Psoas muscle (tissue), 8 donors: Measurements from ENCODE around the gene LLGL1. TPM values are rescaled to one million over a fixed set of nuclear protein-coding genes. Genes with fewer than 3 reads are reported as not detected.

Experiments used
- ATAC-seq, 4 donors: fragments of 200-7000 bp; cut with Tn5 transposase; one replicate each; pipeline ENCODE4 v1.9.1; 2020; ENCODE audit warnings: moderate library complexity in 3 of 4, mild to moderate bottlenecking in 2 of 4
- DNase-seq, 2 donors: peaks; one replicate each; pipeline ENCODE4 v3.0.0-alpha.2; 2020
- H3K27ac ChIP-seq: fragments of 200-600 bp; one replicate; pipeline ENCODE4 v1.8.0; 2022
- H3K27me3 ChIP-seq, 3 donors: fragments of 200-600 bp in 1 of 3; one replicate each; pipeline versions ENCODE4 v1.6.1 to v1.8.0; 2013 to 2022; ENCODE audit warnings: low read length in 2 of 3, mild to moderate bottlenecking in 2 of 3, moderate library complexity in 1 of 3; ENCODE audit not compliant: insufficient read depth in 3 of 3
- H3K36me3 ChIP-seq, 2 donors: fragments of 200-600 bp in 1 of 2; one replicate each; pipeline versions ENCODE4 v1.6.1 to v1.8.0; 2013 to 2022; ENCODE audit warnings: low read depth in 1 of 2, mild to moderate bottlenecking in 1 of 2, moderate library complexity in 1 of 2; ENCODE audit not compliant: insufficient read depth in 1 of 2
- H3K4me1 ChIP-seq: fragments of 200-600 bp; one replicate; pipeline ENCODE4 v1.8.0; 2022
- H3K4me3 ChIP-seq: fragments of 200-600 bp; one replicate; pipeline ENCODE4 v1.8.0; 2022; ENCODE audit warnings: mild to moderate bottlenecking
- H3K9me3 ChIP-seq: fragments of 200-600 bp; one replicate; pipeline ENCODE4 v1.8.0; 2022
- WGBS, 3 donors: extraction: QIAGEN DNeasy Blood & Tissue Kit; methylation state at CpG; one replicate each; pipeline versions ENCODE4 v1.1.6 to v1.1.7; 2013; 5-methylcytosine and 5-hydroxymethylcytosine counted together
- intact Hi-C, 2 donors: fragments of 100-400 bp; cut with DNase I; formaldehyde crosslinking; loops; one replicate each; pipeline versions ENCODE4 v1.11.0 to v1.14.2; 2022
- polyA plus RNA-seq, 3 donors: library from polyadenylated mRNA; stranded (reverse); fragments of 200-250 nt; gene quantifications; one replicate each; pipeline ENCODE4 v1.2.3, GENCODE V29; 2013
- total RNA-seq, 4 donors: library from RNA; stranded (reverse); fragmentation: NEBNext Ultra II Directional in 2 of 4; extraction: Animal tissue kit (Norgen Biotek cat#: 25700) in 2 of 4; gene quantifications; one replicate each; pipeline versions ENCODE4 v1.2.1 to v1.2.4, GENCODE V29; 2021 to 2023
- TF ChIP-seq, protein P1 (sequence below): fragments of 200-600 bp; IDR thresholded peaks from one replicate; pipeline ENCODE4 v1.8.0; 2022; ENCODE audit warnings: antibody characterized with exemption
- donor health status: healthy with polysubstance abuse.
- donor health status: DM: no; HTN: no; CAD: no; lungs with moderate emphysema.
- donor health status: Bipolar disorder and iron deficiency.
- donor health status: healthy.
- donor health status: DM: yes; HTN: yes; CAD: no.
- donor health status: DM: no; HTN: no; CAD: no.
- donor health status: DM: no; HTN: no; CAD: no.
- donor health status: DM: yes; HTN: yes; CAD: no.

The LLGL1 gene
- total and polyA plus RNA-seq, 7 donors, result 5.1 to 9.5 (median 8.2) TPM

DNA sequence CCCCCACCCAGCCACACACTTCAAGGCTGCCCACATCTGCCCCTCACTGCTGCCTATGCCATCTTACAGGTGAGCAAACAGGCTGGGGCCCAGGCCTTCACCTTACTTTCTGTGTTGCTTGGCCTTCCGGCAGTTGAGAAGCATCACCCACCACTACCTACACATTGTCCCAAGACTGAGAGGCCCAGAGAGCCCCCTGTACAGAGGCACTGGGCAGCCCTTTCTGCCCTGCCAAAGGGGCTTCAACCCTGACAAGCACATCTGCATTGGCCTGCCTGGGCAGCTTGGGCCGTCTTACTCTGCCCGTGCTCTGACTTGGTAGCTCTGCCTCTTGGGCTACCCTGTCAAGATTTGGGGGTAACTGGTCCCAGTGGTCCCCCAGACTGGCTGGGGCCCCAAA, 36.2 kb downstream of the LLGL1 start:
- intact Hi-C loops, result no loop called here
- peak overlapping the region; percentile 98 for H3K4me3 ChIP-seq
- no peak for DNase-seq
- H3K4me1 ChIP-seq, result peaks cover 56% of the 10 kb centered on the region
- WGBS, 3 donors, result 57 to 84% (median 60%) methylated on average over 3 of the region's 3 CpGs
- H3K9me3 ChIP-seq, result no peaks in the 10 kb centered on the region
- H3K36me3 ChIP-seq, result peaks cover 6 to 41% of the 10 kb centered on the region in 2 donors
- H3K27me3 ChIP-seq, result no peaks in the 10 kb centered on the region
- TF ChIP-seq, protein P1, sequence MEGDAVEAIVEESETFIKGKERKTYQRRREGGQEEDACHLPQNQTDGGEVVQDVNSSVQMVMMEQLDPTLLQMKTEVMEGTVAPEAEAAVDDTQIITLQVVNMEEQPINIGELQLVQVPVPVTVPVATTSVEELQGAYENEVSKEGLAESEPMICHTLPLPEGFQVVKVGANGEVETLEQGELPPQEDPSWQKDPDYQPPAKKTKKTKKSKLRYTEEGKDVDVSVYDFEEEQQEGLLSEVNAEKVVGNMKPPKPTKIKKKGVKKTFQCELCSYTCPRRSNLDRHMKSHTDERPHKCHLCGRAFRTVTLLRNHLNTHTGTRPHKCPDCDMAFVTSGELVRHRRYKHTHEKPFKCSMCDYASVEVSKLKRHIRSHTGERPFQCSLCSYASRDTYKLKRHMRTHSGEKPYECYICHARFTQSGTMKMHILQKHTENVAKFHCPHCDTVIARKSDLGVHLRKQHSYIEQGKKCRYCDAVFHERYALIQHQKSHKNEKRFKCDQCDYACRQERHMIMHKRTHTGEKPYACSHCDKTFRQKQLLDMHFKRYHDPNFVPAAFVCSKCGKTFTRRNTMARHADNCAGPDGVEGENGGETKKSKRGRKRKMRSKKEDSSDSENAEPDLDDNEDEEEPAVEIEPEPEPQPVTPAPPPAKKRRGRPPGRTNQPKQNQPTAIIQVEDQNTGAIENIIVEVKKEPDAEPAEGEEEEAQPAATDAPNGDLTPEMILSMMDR, result no peak
- no peak for ATAC-seq
- H3K27ac ChIP-seq, result peak overlapping the region; percentile 100

DNA sequence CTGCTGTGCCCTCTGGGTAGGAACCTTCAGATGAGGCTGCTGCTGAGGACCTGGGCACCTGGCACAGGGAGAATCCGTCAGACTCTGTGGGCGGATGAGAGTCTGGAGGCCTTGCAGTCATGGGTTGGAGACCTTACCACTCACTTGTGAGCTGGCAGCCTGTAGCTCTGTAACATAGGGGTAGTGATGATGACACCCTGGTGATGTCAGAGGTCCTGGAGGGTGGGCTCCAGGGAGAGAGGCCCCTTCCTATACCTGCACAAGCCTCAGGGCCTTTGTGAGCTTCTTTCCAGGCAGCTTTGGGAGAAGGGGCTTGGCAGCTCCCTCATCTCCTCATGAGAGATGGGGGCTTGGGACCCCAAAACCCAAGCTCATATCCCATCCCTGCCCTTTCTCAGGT, 36.7 kb downstream of the LLGL1 start:
- 66 to 69% (median 66%) methylated on average over 2 of the region's 2 CpGs for WGBS, 3 donors
- no peak for DNase-seq
- Histone ChIP-seq H3K27me3 (no peaks in the 10 kb centered on the region), H3K4me1 (peaks cover 52% of the 10 kb centered on the region), H3K36me3 (peaks cover 6 to 42% of the 10 kb centered on the region in 2 donors), H3K27ac (peak overlapping the region; percentile 100), H3K9me3 (no peaks in the 10 kb centered on the region), H3K4me3 (peak overlapping the region; percentile 98)
- intact Hi-C loops, result no loop called here
- ATAC-seq, result no peak
- TF ChIP-seq, protein P1, result no peak

DNA sequence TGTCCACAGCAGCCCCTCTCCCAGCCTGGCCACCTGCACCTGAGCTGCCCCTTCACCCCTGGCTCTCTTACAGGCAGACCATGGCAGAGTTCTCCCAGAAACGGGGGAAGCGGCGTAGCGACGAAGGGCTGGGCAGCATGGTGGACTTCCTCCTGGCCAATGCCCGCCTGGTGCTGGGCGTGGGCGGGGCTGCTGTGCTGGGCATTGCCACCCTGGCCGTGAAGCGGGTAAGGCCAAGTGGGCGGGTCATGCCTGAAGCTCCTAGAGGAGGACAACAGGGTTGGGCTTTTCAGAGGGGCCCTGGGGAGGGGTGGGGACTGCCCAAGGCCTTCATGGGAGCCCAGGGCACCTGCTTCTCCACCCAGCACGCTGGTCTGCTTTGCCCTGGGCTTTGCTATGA, 37.2 kb downstream of the LLGL1 start:
- intact Hi-C loops, result no loop called here
- Histone ChIP-seq H3K9me3 (no peaks in the 10 kb centered on the region), H3K4me3 (peak overlapping the region; percentile 98), H3K4me1 (peaks cover 47% of the 10 kb centered on the region), H3K27me3 (no peaks in the 10 kb centered on the region), H3K36me3 (peaks cover 6 to 42% of the 10 kb centered on the region in 2 donors), H3K27ac (peak overlapping the region; percentile 100)
- DNase-seq, result peak in 1 of 2 donors; percentile 54
- ATAC-seq, result no peak
- 57 to 71% (median 64%) methylated on average over 12 of the region's 12 CpGs for WGBS, 3 donors
- TF ChIP-seq, protein P1, result no peak

- Histone ChIP-seq H3K36me3 (peaks cover 6 to 42% of the 10 kb centered on the region in 2 donors), H3K9me3 (no peaks in the 10 kb centered on the region), H3K27ac (no peak overlapping the region), H3K27me3 (no peaks in the 10 kb centered on the region), H3K4me1 (peaks cover 49% of the 10 kb centered on the region), H3K4me3 (no peak overlapping the region)
- TF ChIP-seq, protein P1, result no peak
- ATAC-seq, result no peak
- no peak for DNase-seq
- WGBS, 3 donors, result 78 to 87% (median 86%) methylated on average over 49 to 50 of the region's 50 CpGs
- intact Hi-C loops, result no loop called here
These were observed 38.6 kb downstream of the LLGL1 start for GRCh38 chr17:18263885-18264682.
